ENCODE measurements around the gene CAPN10. TPM values are rescaled to one million over a fixed set of nuclear protein-coding genes. Genes with fewer than 3 reads are reported as not detected.
A peak's percentile ranks its signal among the peaks of the same experiment; 100 is the strongest.

Gene CAPN10
- polyA plus RNA-seq, 2 of the 4 experiments (the other 2 are of a cell fraction): 8.4 to 15.8 TPM

DNA sequence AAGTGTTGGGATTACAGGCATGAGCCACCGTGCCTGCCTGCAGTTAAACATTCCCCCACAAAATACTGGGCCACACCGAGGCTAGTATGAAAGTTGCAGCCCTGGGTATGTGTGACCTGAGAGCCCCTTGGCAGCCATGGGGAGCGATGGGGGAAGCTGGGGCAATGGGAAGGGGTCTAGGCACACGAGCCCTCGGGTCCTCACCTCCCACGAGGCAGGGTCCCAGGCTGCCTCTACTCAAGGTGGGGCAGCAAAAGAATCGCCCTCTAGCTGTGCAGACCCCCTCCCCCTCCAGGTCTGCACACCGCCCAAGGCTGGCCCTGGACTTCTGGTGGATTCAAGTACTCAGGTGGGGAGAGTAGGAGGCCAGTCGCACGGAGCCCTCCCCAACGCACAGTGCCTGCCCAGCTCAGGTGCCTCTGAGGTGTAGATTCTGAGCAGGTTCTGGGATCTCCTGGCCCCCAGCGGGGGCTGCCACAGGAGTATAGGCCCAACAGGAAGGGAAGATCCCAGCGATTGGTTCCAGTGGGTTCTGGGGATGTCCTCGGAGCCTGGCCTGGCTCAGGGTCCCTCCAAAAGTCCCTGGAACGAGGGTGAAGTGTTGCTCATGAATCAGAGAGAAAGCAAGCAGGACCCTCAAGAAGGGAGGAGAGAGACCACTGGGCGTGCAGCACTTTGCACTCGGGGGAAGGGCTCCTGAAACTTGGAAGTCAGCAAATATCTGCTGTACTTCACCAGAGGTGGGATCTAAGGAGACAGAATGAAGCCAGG, 41.4 kb downstream of the CAPN10 start:
- ChIA-PET CTCF (interaction anchor here (0.7 to 1.3 kb wide), 2 partner anchors 24 to 224 kb away, joined by 3 read pairs; no protein-coding TSS in a partner anchor), POLR2A (no interaction called here)
- Histone ChIP-seq H3K4me2 (no peak overlapping the region), H3K9me3 (peaks cover 2% of the 10 kb centered on the region; the same call in 1 of the 3 replicates), H3K4me3 (no peak overlapping the region), H3K27ac (no peak overlapping the region), H3K4me1 (no peaks in the 10 kb centered on the region)
- DNase-seq (ENCODE audit: low read depth in 1 of 2, low spot score in 1 of 2): no peak
- TF ChIP-seq FOSB (CRISPR knock-in tag; IDR thresholded peaks at IDR 0.05) (no peak), EHF (CRISPR knock-in tag; IDR thresholded peaks at IDR 0.05) (no peak), NFE2L2 (conservative IDR thresholded peaks at IDR 0.05; ENCODE audit: low read length) (no peak), HDAC2 (IDR thresholded peaks at IDR 0.05) (no peak), RARB (CRISPR knock-in tag; IDR thresholded peaks at IDR 0.05) (no peak), EHMT2 (IDR thresholded peaks at IDR 0.05; ENCODE audit: low read depth) (no peak)
- TF ChIP-seq, protein P1, sequence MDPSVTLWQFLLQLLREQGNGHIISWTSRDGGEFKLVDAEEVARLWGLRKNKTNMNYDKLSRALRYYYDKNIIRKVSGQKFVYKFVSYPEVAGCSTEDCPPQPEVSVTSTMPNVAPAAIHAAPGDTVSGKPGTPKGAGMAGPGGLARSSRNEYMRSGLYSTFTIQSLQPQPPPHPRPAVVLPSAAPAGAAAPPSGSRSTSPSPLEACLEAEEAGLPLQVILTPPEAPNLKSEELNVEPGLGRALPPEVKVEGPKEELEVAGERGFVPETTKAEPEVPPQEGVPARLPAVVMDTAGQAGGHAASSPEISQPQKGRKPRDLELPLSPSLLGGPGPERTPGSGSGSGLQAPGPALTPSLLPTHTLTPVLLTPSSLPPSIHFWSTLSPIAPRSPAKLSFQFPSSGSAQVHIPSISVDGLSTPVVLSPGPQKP (IDR thresholded peaks at IDR 0.05; ENCODE audit: low read depth, low read length): no peak
- TF ChIP-seq, protein P2, sequence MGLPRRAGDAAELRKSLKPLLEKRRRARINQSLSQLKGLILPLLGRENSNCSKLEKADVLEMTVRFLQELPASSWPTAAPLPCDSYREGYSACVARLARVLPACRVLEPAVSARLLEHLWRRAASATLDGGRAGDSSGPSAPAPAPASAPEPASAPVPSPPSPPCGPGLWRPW (IDR thresholded peaks at IDR 0.05): no peak
- no peak for FAIRE-seq
- no peak for ATAC-seq
- 58% methylated on average over 14 of the region's 17 CpGs for WGBS (ENCODE audit: missing lambda C conversion rate)

DNA sequence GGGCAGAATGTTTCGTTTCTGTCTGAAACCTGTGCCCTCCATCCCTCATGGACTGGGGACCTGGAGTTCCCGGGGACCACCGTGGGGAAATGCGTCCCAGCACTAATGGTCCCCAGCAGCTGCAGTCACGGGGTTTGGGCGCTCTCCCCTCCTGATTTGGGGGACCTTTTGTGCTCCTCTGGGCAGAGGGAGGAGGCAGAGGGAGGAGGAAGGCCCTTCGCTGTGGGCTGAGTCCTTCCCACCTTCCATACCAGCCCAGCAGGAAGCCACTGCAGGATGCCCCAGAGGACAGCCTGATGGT, 41.9 kb downstream of the CAPN10 start:
- DNase-seq (ENCODE audit: low read depth in 1 of 2, low spot score in 1 of 2) (no peak), ATAC-seq (peak in 1 of 2 experiments; percentile 6; a peak in 1 of 6 replicates), FAIRE-seq (no peak)
- peaks cover 4% of the 10 kb centered on the region; the same call in 2 of the 3 replicates for H3K9me3 ChIP-seq
- H3K4me2 ChIP-seq: no peak overlapping the region
- no peak overlapping the region for H3K27ac ChIP-seq
- H3K4me3 ChIP-seq: no peak overlapping the region
- ChIA-PET POLR2A (no interaction called here), CTCF (interaction anchor here (1.4 kb wide), 1 partner anchor 63 kb away, joined by 4 read pairs; no protein-coding TSS in a partner anchor)
- 68% methylated on average over 6 of the region's 7 CpGs for WGBS (ENCODE audit: missing lambda C conversion rate)
- H3K4me1 ChIP-seq: no peaks in the 10 kb centered on the region
- TF ChIP-seq EHMT2 (IDR thresholded peaks at IDR 0.05; ENCODE audit: low read depth) (no peak), ZFP36 (IDR thresholded peaks at IDR 0.05; ENCODE audit: borderline replicate concordance, partially characterized antibody) (no peak), PHF8 (IDR thresholded peaks at IDR 0.05; ENCODE audit: borderline replicate concordance, low read depth) (no peak), FOSB (CRISPR knock-in tag; IDR thresholded peaks at IDR 0.05) (no peak), FOSL2 (IDR thresholded peaks at IDR 0.05) (no peak), FOSL2 (CRISPR knock-in tag; IDR thresholded peaks at IDR 0.05) (no peak), CBX2 (IDR thresholded peaks at IDR 0.05; ENCODE audit: borderline replicate concordance, low read depth) (no peak), HOXB13 (CRISPR knock-in tag; IDR thresholded peaks at IDR 0.05; ENCODE audit: low read depth) (no peak), ZNF302 (CRISPR knock-in tag; IDR thresholded peaks at IDR 0.05) (no peak)
- TF ChIP-seq, protein P1 (IDR thresholded peaks at IDR 0.05; ENCODE audit: low read depth, low read length): no peak
- TF ChIP-seq, protein P3, sequence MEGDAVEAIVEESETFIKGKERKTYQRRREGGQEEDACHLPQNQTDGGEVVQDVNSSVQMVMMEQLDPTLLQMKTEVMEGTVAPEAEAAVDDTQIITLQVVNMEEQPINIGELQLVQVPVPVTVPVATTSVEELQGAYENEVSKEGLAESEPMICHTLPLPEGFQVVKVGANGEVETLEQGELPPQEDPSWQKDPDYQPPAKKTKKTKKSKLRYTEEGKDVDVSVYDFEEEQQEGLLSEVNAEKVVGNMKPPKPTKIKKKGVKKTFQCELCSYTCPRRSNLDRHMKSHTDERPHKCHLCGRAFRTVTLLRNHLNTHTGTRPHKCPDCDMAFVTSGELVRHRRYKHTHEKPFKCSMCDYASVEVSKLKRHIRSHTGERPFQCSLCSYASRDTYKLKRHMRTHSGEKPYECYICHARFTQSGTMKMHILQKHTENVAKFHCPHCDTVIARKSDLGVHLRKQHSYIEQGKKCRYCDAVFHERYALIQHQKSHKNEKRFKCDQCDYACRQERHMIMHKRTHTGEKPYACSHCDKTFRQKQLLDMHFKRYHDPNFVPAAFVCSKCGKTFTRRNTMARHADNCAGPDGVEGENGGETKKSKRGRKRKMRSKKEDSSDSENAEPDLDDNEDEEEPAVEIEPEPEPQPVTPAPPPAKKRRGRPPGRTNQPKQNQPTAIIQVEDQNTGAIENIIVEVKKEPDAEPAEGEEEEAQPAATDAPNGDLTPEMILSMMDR (IDR thresholded peaks at IDR 0.05): no peak
- TF ChIP-seq, protein P4, sequence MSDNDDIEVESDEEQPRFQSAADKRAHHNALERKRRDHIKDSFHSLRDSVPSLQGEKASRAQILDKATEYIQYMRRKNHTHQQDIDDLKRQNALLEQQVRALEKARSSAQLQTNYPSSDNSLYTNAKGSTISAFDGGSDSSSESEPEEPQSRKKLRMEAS (IDR thresholded peaks at IDR 0.05): no peak
